Fibroblast of mammary gland (primary cell): Measurements from ENCODE around the gene COL26A1.

Experiments
- DNase-seq: peaks from one replicate; pipeline ENCODE4 v3.0.0-alpha.2; 2010; ENCODE audit warnings: low read depth
- H3K4me3 ChIP-seq: 2 replicates; pipeline ENCODE4 v1.5.1; 2011; ENCODE audit warnings: low read depth, mild to moderate bottlenecking, low read length, moderate library complexity; ENCODE audit not compliant: control insufficient read depth
- TF ChIP-seq, protein P1 (sequence below): conservative IDR thresholded peaks from 2 replicates; pipeline ENCODE4 v1.5.1; 2011; ENCODE audit warnings: low read depth, low read length, inconsistent platforms; ENCODE audit not compliant: control insufficient read depth, insufficient read depth

COL26A1 gene

DNA sequence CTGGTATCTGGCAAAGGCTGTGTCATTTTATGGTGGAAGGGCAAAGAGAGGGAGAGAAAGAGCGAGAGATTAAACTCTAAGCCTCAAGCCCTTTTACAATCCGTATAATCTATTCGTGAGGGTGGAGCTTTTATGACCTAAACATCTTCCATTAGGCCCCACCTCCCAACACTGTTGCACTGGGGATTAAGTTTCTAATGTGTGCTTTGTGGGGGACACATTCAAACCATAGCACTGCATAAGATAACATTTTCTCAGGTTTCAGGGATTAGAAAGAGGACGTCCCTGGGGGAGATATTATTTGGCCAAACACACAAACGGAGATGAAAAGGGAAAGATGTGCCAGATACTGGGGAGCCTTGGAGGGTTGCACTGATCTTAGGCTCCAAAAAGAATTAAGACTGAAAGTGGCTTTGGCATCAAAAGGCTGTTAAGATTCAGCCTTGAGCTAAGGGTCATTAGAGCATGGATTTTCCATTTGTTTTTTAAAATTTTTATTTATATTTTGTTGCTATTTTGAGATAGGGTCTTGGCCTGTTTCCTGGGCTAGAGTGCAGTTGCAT, 19.0 kb downstream of the COL26A1 start:
- H3K4me3 ChIP-seq, result no peak overlapping the region
- TF ChIP-seq, protein P1, sequence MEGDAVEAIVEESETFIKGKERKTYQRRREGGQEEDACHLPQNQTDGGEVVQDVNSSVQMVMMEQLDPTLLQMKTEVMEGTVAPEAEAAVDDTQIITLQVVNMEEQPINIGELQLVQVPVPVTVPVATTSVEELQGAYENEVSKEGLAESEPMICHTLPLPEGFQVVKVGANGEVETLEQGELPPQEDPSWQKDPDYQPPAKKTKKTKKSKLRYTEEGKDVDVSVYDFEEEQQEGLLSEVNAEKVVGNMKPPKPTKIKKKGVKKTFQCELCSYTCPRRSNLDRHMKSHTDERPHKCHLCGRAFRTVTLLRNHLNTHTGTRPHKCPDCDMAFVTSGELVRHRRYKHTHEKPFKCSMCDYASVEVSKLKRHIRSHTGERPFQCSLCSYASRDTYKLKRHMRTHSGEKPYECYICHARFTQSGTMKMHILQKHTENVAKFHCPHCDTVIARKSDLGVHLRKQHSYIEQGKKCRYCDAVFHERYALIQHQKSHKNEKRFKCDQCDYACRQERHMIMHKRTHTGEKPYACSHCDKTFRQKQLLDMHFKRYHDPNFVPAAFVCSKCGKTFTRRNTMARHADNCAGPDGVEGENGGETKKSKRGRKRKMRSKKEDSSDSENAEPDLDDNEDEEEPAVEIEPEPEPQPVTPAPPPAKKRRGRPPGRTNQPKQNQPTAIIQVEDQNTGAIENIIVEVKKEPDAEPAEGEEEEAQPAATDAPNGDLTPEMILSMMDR, result no peak
- no peak for DNase-seq

DNA sequence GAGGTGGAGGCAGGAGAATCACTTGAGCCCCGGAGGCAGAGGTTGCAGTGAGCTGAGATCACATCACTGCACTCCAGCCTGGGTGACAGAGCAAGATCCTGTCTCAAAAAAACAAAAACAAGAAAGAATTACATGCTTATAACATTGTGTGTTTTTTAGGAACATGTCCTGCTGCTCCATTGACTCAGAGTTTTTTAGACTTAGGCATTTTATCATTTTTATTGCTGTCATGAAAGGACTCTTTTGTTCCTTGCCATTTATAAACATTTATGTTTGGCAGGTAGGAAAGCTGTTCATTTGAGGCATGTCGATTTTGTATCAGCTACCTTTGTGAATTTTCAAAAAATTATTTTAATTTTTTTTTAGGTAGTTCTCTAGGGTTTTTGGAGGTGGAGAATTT, 20.3 kb downstream of the COL26A1 start:
- H3K4me3 ChIP-seq, result no peak overlapping the region
- TF ChIP-seq, protein P1, result no peak
- DNase-seq, result no peak

DNA sequence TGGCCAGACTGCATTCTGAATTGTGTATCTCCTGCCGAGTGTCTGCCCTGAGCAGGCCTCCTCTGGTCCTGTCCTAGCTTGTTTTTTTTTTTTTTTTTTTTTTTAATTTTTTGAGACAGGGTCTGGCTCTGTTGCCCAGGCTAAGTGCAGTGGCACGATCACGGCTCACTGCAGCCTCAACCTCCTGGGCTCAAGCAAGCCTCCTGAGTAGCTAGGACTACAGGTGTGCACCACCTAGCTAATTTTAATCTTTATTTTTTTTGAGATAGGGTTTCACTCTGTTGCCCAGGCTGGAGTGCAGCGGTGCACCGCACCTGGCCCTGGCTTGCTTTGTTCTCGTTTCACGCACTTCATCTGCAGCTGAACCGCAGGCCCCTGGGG, 23.5 kb downstream of the COL26A1 start:
- DNase-seq, result no peak
- TF ChIP-seq, protein P1, result no peak
- no peak overlapping the region for H3K4me3 ChIP-seq

DNA sequence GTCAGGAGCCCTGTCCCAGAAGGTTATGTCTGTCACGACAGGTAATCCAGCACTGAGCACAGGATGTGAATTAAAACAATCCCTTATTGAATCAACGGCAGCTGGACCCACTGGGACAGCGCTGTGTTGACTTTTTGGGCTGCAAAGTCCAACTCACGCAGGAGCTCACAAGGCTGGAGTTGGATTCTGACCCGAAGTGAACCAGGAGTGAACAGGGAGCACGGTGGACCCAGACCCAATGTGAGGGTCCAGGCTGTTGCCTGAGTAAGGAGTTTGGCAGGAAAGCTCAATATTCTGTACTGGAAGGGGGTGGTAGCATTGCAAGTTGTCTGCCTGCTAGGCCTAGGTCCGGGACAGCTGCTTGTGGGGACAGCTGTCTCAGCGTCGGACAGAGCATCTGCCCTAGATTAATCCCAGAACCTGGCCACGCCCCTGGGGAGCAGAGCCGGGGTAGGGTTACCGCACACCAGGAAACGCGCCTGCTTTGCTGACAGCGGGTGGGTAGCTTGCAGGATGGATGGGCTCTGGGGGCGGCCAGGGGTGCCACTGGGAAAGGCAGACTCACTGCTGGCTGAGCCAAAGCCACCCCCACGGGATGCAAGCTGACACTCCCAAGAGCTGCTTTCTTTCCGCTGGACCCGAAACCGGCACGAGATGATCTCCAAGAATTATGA, 24.0 kb downstream of the COL26A1 start:
- peak; percentile 57 for DNase-seq
- no peak overlapping the region for H3K4me3 ChIP-seq
- TF ChIP-seq, protein P1, result no peak

DNA sequence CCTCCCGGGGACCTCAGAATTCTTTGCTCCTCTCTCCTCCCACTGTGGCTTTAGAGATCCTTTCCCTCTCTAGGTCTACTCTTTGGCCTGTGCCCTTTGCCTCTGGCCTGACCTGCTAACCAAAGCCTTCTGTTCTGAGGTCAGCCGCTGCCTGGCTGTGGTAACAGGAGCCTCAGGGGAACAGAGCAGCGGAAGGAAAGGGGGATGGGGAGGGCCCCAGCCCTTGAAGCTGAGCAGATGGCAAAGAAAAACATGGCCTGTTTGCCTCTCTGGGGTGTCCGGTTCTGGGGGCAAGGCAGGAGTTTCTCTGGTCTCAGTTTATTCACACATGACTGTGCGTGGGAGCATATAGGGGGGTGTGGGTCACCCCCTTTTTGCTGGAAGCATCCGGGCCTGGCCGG, 28.2 kb downstream of the COL26A1 start:
- no peak overlapping the region for H3K4me3 ChIP-seq
- TF ChIP-seq, protein P1, result no peak
- peak; percentile 55 for DNase-seq

DNA sequence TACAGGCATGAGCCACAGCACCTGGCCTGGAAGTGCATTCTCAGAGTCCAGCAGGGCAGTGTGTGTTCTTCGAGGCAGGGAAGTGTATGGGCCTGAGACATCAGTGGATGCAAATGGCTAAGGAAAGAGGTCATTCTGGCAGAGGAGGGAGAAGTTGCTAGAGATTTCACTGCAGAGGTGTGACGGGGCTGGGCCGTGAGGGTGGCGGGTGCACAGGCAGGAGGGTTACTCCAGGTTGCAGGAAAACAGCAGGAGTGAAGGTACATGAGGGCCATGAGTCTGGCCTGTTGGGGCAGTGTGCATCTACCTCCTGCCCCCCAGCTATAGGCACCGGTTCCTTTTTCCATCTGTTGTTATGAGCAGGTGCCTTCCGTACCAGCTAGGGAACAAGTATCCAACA, 29.3 kb downstream of the COL26A1 start:
- H3K4me3 ChIP-seq, result no peak overlapping the region
- DNase-seq, result no peak
- TF ChIP-seq, protein P1, result no peak

DNA sequence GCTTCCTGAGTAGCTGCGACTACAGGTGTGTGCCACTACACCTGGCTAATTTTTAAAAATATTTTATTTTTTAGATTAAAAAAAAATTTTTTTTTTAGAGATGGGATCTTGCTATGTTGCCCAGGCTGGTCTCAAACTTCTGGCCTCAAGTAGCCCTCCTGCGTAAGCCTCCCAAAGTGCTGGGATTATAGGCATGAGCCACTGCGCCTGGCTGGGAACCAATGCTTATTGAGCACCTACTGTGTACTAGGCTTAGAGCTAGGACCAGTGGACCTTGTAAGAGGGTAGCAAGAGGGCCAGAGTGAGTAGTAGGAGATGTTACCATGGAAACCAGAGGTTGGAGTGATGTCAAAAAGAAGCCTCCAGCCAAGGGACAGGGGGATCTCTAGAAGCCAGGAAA, 31.2 kb downstream of the COL26A1 start:
- no peak for DNase-seq

More for the DNA sequence above, 31.2 kb downstream of the COL26A1 start:
- TF ChIP-seq, protein P1, result no peak
- H3K4me3 ChIP-seq, result no peak overlapping the region
